C4-2B (cell line): ENCODE results near the gene NINL.

Experiments used
- H3K27ac ChIP-seq: fragments of 450-650 bp; 2 replicates; pipeline ENCODE4 v1.5.1; 2017
- ZFX ChIP-seq: fragments of 450-650 bp; IDR thresholded peaks from 2 replicates; pipeline ENCODE4 v1.6.1; 2017
- TF ChIP-seq, protein P1 (sequence below): fragments of 450-650 bp; conservative IDR thresholded peaks from 2 replicates; pipeline ENCODE4 v1.5.1; 2017; ENCODE audit warnings: mild to moderate bottlenecking

The NINL gene

DNA sequence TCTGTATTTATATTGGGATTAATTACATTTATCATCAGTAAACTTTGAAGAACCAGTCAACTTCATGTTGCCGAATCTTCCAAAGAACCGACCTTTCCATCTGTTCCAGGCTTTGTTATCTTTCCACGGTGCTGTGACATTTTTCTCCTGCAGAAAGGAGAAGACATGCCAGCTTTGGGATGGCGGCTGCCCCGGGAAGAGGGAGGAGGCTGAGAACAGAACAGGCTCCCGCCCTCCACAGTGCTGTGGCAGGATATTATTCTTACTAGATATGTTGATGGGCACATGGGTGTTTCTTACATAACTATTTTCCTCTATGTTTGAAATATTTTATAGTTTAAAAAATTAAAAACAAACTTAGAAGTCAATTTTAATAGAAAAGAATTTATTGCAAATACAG lies 133.0 kb downstream of the NINL start:
- TF ChIP-seq, protein P1, sequence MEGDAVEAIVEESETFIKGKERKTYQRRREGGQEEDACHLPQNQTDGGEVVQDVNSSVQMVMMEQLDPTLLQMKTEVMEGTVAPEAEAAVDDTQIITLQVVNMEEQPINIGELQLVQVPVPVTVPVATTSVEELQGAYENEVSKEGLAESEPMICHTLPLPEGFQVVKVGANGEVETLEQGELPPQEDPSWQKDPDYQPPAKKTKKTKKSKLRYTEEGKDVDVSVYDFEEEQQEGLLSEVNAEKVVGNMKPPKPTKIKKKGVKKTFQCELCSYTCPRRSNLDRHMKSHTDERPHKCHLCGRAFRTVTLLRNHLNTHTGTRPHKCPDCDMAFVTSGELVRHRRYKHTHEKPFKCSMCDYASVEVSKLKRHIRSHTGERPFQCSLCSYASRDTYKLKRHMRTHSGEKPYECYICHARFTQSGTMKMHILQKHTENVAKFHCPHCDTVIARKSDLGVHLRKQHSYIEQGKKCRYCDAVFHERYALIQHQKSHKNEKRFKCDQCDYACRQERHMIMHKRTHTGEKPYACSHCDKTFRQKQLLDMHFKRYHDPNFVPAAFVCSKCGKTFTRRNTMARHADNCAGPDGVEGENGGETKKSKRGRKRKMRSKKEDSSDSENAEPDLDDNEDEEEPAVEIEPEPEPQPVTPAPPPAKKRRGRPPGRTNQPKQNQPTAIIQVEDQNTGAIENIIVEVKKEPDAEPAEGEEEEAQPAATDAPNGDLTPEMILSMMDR, result no peak
- TF ChIP-seq ZFX, result no peak
- no peak overlapping the region for H3K27ac ChIP-seq

DNA sequence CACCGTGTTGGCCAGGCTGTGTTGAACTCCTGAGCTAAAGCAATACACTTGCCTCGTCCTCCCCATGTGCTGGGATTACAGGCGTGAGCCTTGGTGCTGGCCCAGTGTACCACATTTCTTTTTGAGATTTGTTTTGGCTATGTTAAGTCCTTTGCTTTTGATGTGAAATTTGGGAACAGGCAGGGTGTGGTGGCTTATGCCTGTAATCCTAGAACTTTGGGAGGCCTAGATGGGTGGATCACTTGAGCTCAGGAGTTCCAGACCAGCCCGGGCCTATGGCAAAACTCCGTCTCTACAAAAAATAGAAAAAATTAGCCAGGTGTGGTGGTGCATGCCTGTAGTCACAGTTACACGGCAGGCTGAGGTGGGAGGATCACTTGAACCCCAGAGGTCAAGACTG lies 137.7 kb downstream of the NINL start:
- no peak overlapping the region for H3K27ac ChIP-seq
- TF ChIP-seq, protein P1, result no peak
- TF ChIP-seq ZFX, result no peak

GRCh38 chr20:25444556-25444955 lies 140.8 kb downstream of the NINL start:
- H3K27ac ChIP-seq, result no peak overlapping the region
- TF ChIP-seq ZFX, result no peak
- TF ChIP-seq, protein P1, result no peak

DNA sequence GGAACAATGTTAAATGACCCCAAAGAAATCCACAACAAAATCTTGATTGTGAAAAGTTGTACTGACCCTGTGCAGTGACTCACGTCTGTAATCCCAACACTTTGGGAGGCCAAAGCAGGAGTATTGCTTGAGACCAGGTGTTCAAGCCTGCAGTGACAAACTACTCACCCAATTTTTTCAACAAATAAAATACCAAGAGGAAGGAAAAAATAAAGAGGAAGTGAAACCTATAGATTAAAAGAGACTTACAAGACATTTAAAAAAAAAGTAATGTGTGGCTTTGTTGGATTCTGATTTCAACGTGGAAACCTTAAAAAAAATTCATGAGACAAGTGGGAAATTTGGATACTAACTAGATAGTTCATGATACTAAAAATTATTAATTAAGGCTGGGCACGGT lies 146.0 kb downstream of the NINL start:
- H3K27ac ChIP-seq, result no peak overlapping the region
- TF ChIP-seq, protein P1, result no peak
- TF ChIP-seq ZFX, result no peak

- H3K27ac ChIP-seq, result no peak overlapping the region
- TF ChIP-seq, protein P1, result no peak
- no peak for TF ChIP-seq ZFX
These were observed 148.2 kb downstream of the NINL start for GRCh38 chr20:25437153-25437581.

DNA sequence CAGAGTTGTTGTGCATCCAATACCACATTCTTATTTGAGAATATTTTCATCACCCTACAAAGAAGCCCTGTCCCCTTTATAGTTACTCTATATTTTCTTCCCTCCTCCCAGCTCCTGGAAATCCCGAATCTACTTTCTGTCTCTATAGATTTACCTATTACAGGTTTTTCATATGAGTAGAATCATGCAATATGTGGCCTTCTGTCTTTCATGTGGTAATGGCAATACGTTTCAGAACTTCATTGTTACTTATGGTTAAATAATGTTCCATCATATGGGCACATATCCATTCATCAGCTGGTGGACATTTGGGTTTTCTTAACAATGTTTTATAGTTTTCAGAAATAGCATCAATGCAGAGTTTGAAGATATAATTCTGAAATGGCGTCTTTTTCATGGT lies 160.8 kb downstream of the NINL start:
- TF ChIP-seq ZFX, result no peak
- TF ChIP-seq, protein P1, result no peak

DNA sequence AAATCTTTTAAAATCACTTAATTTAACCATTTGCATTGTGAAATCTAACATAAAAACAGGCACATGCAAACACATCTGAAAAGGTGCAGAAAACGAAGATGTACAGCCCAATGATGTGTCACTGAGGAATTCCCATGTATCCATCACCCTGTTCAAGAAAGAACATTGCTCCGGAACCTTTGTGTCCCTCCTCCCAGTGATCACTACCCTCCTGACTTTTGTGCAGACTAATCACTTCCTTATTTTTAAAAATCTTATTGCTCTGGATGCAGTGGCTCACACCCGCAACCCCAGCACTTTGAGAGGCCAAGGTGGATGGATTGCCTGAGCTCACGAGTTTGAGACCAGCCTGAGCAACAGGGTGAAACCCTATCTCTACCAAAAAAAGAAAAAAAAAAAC lies 163.3 kb downstream of the NINL start:
- TF ChIP-seq ZFX, result no peak
- TF ChIP-seq, protein P1, result no peak
- H3K27ac ChIP-seq, result no peak overlapping the region

More for the DNA sequence above, 160.8 kb downstream of the NINL start:
- H3K27ac ChIP-seq, result no peak overlapping the region
